Suprapubic skin (tissue), 3 donors: ENCODE measurements around the gene DHRS9.

Source experiments
- CTCF ChIP-seq, 2 donors: fragments of 200-600 bp in 1 of 2; fragments of 450-650 bp in 1 of 2; sonication (generic) in 1 of 2; IDR thresholded peaks; one replicate each; pipeline ENCODE4 v1.5.1; 2016 to 2019; ENCODE audit warnings: antibody characterized with exemption in 2 of 2, mild to moderate bottlenecking in 1 of 2, moderate library complexity in 1 of 2
- EP300 ChIP-seq: sonication (generic); formaldehyde crosslinking; IDR thresholded peaks from one replicate; pipeline ENCODE4 v1.6.1; 2017; ENCODE audit warnings: antibody characterized with exemption
- POLR2A ChIP-seq, 2 donors: fragments of 450-650 bp; IDR thresholded peaks; one replicate each; pipeline ENCODE4 v1.6.1; 2017; ENCODE audit warnings: antibody characterized with exemption in 2 of 2, mild to moderate bottlenecking in 2 of 2, moderate library complexity in 2 of 2

GRCh38 chr2:169034256-169034655, 35.1 kb upstream of the DHRS9 start:
- TF ChIP-seq POLR2A (IDR thresholded peaks at IDR 0.05): no peak
- no peak for TF ChIP-seq CTCF (IDR thresholded peaks at IDR 0.05)
- no peak for TF ChIP-seq EP300
